HEK293 (cell line): ENCODE results near the gene CFAP57.

Experiments
- CTCF ChIA-PET: fragments of 350-600 bp; formaldehyde crosslinking; extraction: SDS; loops from one replicate; lab custom pipeline; 2021; ENCODE audit warnings: antibody characterized with exemption; lab: Yijun Ruan, JAX
- POLR2A ChIA-PET: fragments of 300-600 bp; formaldehyde crosslinking; extraction: SDS; loops from one replicate; lab custom pipeline; 2020; ENCODE audit warnings: antibody characterized with exemption, inconsistent platforms; lab: Yijun Ruan, JAX
- H3K27ac ChIP-seq: fragments of 200-500 bp; sonication (Bioruptor generic); 2 replicates; pipeline ENCODE4 v1.5.1; 2014; ENCODE audit warnings: low read depth, low read length, control low read depth, inconsistent platforms; ENCODE audit errors: extremely low read depth
- H3K36me3 ChIP-seq, 2 experiments: fragments of 200-500 bp in 1 of 2; sonication (Bioruptor generic) in 1 of 2; 1 replicate in 1 of 2; 2 replicates in 1 of 2; pipeline ENCODE4 v1.5.1; 2014 to 2017; ENCODE audit warnings: inconsistent platforms in 2 of 2, low read length in 2 of 2; ENCODE audit not compliant: control insufficient read depth in 2 of 2, insufficient read depth in 1 of 2
- H3K4me1 ChIP-seq: fragments of 200-500 bp; sonication (Bioruptor generic); 2 replicates; pipeline ENCODE4 v1.5.1; 2014; ENCODE audit warnings: mild to moderate bottlenecking, low read length, inconsistent platforms; ENCODE audit not compliant: control insufficient read depth, insufficient read depth
- H3K4me3 ChIP-seq: 2 replicates; pipeline ENCODE4 v1.5.1; 2011; ENCODE audit warnings: low read depth, mild to moderate bottlenecking, control low read depth, low read length, moderate library complexity
- H3K9me3 ChIP-seq: fragments of 200-500 bp; sonication (Bioruptor generic); 2 replicates; pipeline ENCODE4 v1.5.1; 2014; ENCODE audit warnings: low read depth, low read length, inconsistent platforms; ENCODE audit not compliant: control insufficient read depth, insufficient read depth
- ELK4 ChIP-seq: IDR thresholded peaks from 2 replicates; pipeline ENCODE4 v1.6.1; 2011; ENCODE audit warnings: mild to moderate bottlenecking, low read depth, low read length, borderline replicate concordance
- GLI4 ChIP-seq: fragments of 450-650 bp; formaldehyde crosslinking; IDR thresholded peaks from 2 replicates; pipeline ENCODE4 v1.5.1; 2016; ENCODE audit warnings: missing biosample characterization, missing genetic modification characterization
- INSM2 ChIP-seq: fragments of 450-650 bp; formaldehyde crosslinking; IDR thresholded peaks from 2 replicates; pipeline ENCODE4 v1.5.1; 2016; ENCODE audit warnings: missing biosample characterization, missing genetic modification characterization
- KLF8 ChIP-seq: fragments of 450-650 bp; formaldehyde crosslinking; IDR thresholded peaks from 2 replicates; pipeline ENCODE4 v1.5.1; 2016; ENCODE audit warnings: missing biosample characterization, missing genetic modification characterization
- KLF9 ChIP-seq: fragments of 450-650 bp; formaldehyde crosslinking; IDR thresholded peaks from 2 replicates; pipeline ENCODE4 v1.5.1; 2016; ENCODE audit warnings: missing biosample characterization, missing genetic modification characterization, low read depth
- SCRT1 ChIP-seq: fragments of 450-650 bp; formaldehyde crosslinking; IDR thresholded peaks from 2 replicates; pipeline ENCODE4 v1.5.1; 2016; ENCODE audit warnings: missing biosample characterization, missing genetic modification characterization, borderline replicate concordance
- ZFP3 ChIP-seq: fragments of 450-650 bp; formaldehyde crosslinking; IDR thresholded peaks from 2 replicates; pipeline ENCODE4 v1.5.1; 2016; ENCODE audit warnings: low read depth, missing biosample characterization, missing genetic modification characterization
- ZNF132 ChIP-seq: fragments of 450-650 bp; formaldehyde crosslinking; IDR thresholded peaks from 2 replicates; pipeline ENCODE4 v1.5.1; 2017; ENCODE audit warnings: missing biosample characterization, missing genetic modification characterization, borderline replicate concordance
- ZNF146 ChIP-seq: fragments of 450-650 bp; formaldehyde crosslinking; IDR thresholded peaks from 2 replicates; pipeline ENCODE4 v1.5.1; 2016; ENCODE audit warnings: missing biosample characterization, missing genetic modification characterization
- ZNF157 ChIP-seq: fragments of 450-650 bp; formaldehyde crosslinking; IDR thresholded peaks from 2 replicates; pipeline ENCODE4 v1.5.1; 2016; ENCODE audit warnings: missing biosample characterization, missing genetic modification characterization
- ZNF18 ChIP-seq: fragments of 450-650 bp; formaldehyde crosslinking; IDR thresholded peaks from 2 replicates; pipeline ENCODE4 v1.5.1; 2016; ENCODE audit warnings: missing biosample characterization, missing genetic modification characterization
- ZNF19 ChIP-seq: fragments of 450-650 bp; formaldehyde crosslinking; IDR thresholded peaks from 2 replicates; pipeline ENCODE4; 2016; ENCODE audit warnings: missing biosample characterization, missing genetic modification characterization, low read depth
- ZNF2 ChIP-seq: fragments of 450-650 bp; formaldehyde crosslinking; IDR thresholded peaks from 2 replicates; pipeline ENCODE4 v1.5.1; 2016; ENCODE audit warnings: missing biosample characterization, missing genetic modification characterization
- ZNF324 ChIP-seq: fragments of 450-650 bp; formaldehyde crosslinking; IDR thresholded peaks from 2 replicates; pipeline ENCODE4 v1.5.1; 2016; ENCODE audit warnings: missing biosample characterization, missing genetic modification characterization
- ZNF529 ChIP-seq: fragments of 450-650 bp; formaldehyde crosslinking; IDR thresholded peaks from 2 replicates; pipeline ENCODE4 v1.5.1; 2017; ENCODE audit warnings: missing genetic modification characterization, missing biosample characterization; ENCODE audit not compliant: insufficient replicate concordance
- ZNF639 ChIP-seq: fragments of 450-650 bp; formaldehyde crosslinking; IDR thresholded peaks from 2 replicates; pipeline ENCODE4 v1.5.1; 2016; ENCODE audit warnings: missing biosample characterization, missing genetic modification characterization
- ZNF777 ChIP-seq: fragments of 450-650 bp; formaldehyde crosslinking; IDR thresholded peaks from 2 replicates; pipeline ENCODE4 v1.5.1; 2017; ENCODE audit warnings: missing biosample characterization, missing genetic modification characterization, borderline replicate concordance
- TF ChIP-seq, protein P1 (sequence below): fragments of 450-650 bp; formaldehyde crosslinking; IDR thresholded peaks from 2 replicates; pipeline ENCODE4 v1.5.1; 2016; ENCODE audit warnings: missing biosample characterization, missing genetic modification characterization
- TF ChIP-seq, protein P2 (sequence below): fragments of 450-650 bp; formaldehyde crosslinking; IDR thresholded peaks from 2 replicates; pipeline ENCODE4 v1.5.1; 2016; ENCODE audit warnings: missing biosample characterization, missing genetic modification characterization

The CFAP57 gene

DNA sequence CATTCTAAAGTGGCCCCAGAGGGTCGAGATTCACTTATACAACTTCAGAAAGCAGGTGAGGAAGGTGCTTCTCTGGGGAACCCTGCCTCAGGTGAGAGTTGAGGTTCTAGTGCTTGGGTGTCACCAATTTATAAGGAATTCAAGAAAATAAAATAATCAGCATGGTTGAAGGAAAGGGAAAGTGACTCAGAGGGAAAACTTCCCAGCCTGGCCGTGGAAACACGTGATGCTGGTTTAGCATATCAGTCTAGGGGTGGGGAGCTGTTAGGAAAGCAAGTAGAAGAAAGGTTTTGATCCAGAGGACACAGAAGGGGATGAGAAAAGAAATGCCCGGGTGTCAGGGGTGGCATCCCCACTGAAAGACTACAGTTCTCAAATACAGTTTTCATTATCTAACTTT, 59.9 kb downstream of the CFAP57 start (continued):
- TF ChIP-seq ZNF157 (tag by site-specific recombination), result no peak
- no peak for TF ChIP-seq ZNF324 (tag by site-specific recombination)
- no peak for TF ChIP-seq ZNF18 (tag by site-specific recombination)

GRCh38 chr1:43232482-43232881, 60.4 kb downstream of the CFAP57 start:
- POLR2A ChIA-PET, result interaction anchor here (1.1 kb wide), 1 partner anchor 126 kb away, joined by 3 read pairs; the partner anchor contains the start of gene CDC20
- Histone ChIP-seq H3K27ac (no peak overlapping the region), H3K9me3 (no peaks in the 10 kb centered on the region), H3K4me1 (no peaks in the 10 kb centered on the region), H3K4me3 (no peak overlapping the region), H3K36me3 (no peaks in the 10 kb centered on the region)
- CTCF ChIA-PET, result interaction anchor here (0.9 to 11.4 kb wide), 3 partner anchors 182 to 815 kb away, joined by 3 to 110 read pairs (median 3); no protein-coding TSS in a partner anchor
- TF ChIP-seq ZNF639, result no peak
- no peak for TF ChIP-seq INSM2 (tag by site-specific recombination)
- no peak for TF ChIP-seq ZNF2 (tag by site-specific recombination)
- TF ChIP-seq ZNF146 (tag by site-specific recombination), result no peak
- no peak for TF ChIP-seq SCRT1 (tag by site-specific recombination)
- no peak for TF ChIP-seq ZNF529 (tag by site-specific recombination)
- no peak for TF ChIP-seq ZFP3 (tag by site-specific recombination)
- TF ChIP-seq ZNF132 (tag by site-specific recombination), result no peak
- TF ChIP-seq ZNF19, result no peak
- TF ChIP-seq ZNF777 (tag by site-specific recombination), result no peak
- no peak for TF ChIP-seq KLF9 (tag by site-specific recombination)
- no peak for TF ChIP-seq KLF8 (tag by site-specific recombination)
- TF ChIP-seq GLI4 (tag by site-specific recombination), result no peak
- no peak for TF ChIP-seq ELK4
- TF ChIP-seq, protein P1, sequence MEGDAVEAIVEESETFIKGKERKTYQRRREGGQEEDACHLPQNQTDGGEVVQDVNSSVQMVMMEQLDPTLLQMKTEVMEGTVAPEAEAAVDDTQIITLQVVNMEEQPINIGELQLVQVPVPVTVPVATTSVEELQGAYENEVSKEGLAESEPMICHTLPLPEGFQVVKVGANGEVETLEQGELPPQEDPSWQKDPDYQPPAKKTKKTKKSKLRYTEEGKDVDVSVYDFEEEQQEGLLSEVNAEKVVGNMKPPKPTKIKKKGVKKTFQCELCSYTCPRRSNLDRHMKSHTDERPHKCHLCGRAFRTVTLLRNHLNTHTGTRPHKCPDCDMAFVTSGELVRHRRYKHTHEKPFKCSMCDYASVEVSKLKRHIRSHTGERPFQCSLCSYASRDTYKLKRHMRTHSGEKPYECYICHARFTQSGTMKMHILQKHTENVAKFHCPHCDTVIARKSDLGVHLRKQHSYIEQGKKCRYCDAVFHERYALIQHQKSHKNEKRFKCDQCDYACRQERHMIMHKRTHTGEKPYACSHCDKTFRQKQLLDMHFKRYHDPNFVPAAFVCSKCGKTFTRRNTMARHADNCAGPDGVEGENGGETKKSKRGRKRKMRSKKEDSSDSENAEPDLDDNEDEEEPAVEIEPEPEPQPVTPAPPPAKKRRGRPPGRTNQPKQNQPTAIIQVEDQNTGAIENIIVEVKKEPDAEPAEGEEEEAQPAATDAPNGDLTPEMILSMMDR (tag by site-specific recombination), result no peak
- TF ChIP-seq, protein P2, sequence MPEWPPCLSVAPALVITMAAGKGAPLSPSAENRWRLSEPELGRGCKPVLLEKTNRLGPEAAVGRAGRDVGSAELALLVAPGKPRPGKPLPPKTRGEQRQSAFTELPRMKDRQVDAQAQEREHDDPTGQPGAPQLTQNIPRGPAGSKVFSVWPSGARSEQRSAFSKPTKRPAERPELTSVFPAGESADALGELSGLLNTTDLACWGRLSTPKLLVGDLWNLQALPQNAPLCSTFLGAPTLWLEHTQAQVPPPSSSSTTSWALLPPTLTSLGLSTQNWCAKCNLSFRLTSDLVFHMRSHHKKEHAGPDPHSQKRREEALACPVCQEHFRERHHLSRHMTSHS (tag by site-specific recombination), result no peak
